Measurements from ENCODE around the gene S100A3.

- TF ChIP-seq CTCF (IDR thresholded peaks at IDR 0.05) (no peak), POLR2A (IDR thresholded peaks at IDR 0.05) (no peak)
Measured at GRCh38 chr1:153538315-153538821, 10.7 kb downstream of the S100A3 start.
